SK-N-SH treated with all-trans-retinoic acid at 6 μM for 48 hours (cell line): Measurements from ENCODE around the gene CHST7.

Experiments used
- ATAC-seq: fragments of 200-7000 bp; cut with Tn5 transposase; 3 replicates; pipeline ENCODE4 v1.9.1; 2020; ENCODE audit warnings: mild to moderate bottlenecking, moderate library complexity
- BACH2 ChIP-seq: fragments of 250-450 bp; sonication (Bioruptor Pico); IDR thresholded peaks from 2 replicates; pipeline ENCODE4 v1.9.0; 2021; ENCODE audit warnings: mild to moderate bottlenecking, borderline replicate concordance
- CREB5 ChIP-seq: fragments of 250-450 bp; sonication (Bioruptor Pico); IDR thresholded peaks from 2 replicates; pipeline ENCODE4 v1.5.1; 2020; ENCODE audit warnings: low read depth, mild to moderate bottlenecking, moderate library complexity
- CSDC2 ChIP-seq: fragments of 250-450 bp; sonication (Bioruptor Pico); IDR thresholded peaks from 2 replicates; pipeline ENCODE4 v1.5.0; 2020; ENCODE audit warnings: mild to moderate bottlenecking, moderate library complexity
- ESRRG ChIP-seq: fragments of 250-450 bp; sonication (Bioruptor Pico); IDR thresholded peaks from 2 replicates; pipeline ENCODE4 v1.6.1; 2021; ENCODE audit warnings: mild to moderate bottlenecking
- GLIS3 ChIP-seq: fragments of 250-450 bp; sonication (Bioruptor Pico); IDR thresholded peaks from 2 replicates; pipeline ENCODE4 v1.5.0; 2020; ENCODE audit warnings: mild to moderate bottlenecking, moderate library complexity
- ISL1 ChIP-seq: fragments of 250-450 bp; sonication (Bioruptor Pico); IDR thresholded peaks from 2 replicates; pipeline ENCODE4 v2.1.2; 2022; ENCODE audit warnings: mild to moderate bottlenecking, moderate library complexity
- OSR1 ChIP-seq: fragments of 250-450 bp; sonication (Bioruptor Pico); IDR thresholded peaks from 2 replicates; pipeline ENCODE4 v1.8.0; 2022; ENCODE audit warnings: moderate library complexity, mild to moderate bottlenecking, inconsistent platforms
- RARB ChIP-seq: fragments of 250-450 bp; sonication (Bioruptor Pico); IDR thresholded peaks from 2 replicates; pipeline ENCODE4 v1.8.0; 2021; ENCODE audit warnings: mild to moderate bottlenecking, moderate library complexity
- SNAI2 ChIP-seq: fragments of 250-450 bp; sonication (Bioruptor Pico); IDR thresholded peaks from 2 replicates; pipeline ENCODE4 v1.5.0; 2020; ENCODE audit warnings: mild to moderate bottlenecking, moderate library complexity
- TCF4 ChIP-seq: fragments of 250-450 bp; sonication (Bioruptor Pico); IDR thresholded peaks from 2 replicates; pipeline ENCODE4 v1.8.0; 2021; ENCODE audit warnings: mild to moderate bottlenecking, moderate library complexity, borderline replicate concordance
- TOX ChIP-seq: fragments of 250-450 bp; sonication (Bioruptor Pico); IDR thresholded peaks from 2 replicates; pipeline ENCODE4 v1.8.0; 2021; ENCODE audit warnings: mild to moderate bottlenecking, moderate library complexity, borderline replicate concordance
- TSHZ2 ChIP-seq: fragments of 250-450 bp; sonication (Bioruptor Pico); IDR thresholded peaks from 2 replicates; pipeline ENCODE4 v1.5.0; 2020; ENCODE audit warnings: mild to moderate bottlenecking, moderate library complexity
- ZFP30 ChIP-seq: fragments of 450-650 bp; formaldehyde crosslinking; IDR thresholded peaks from 2 replicates; pipeline ENCODE4 v1.5.0; 2022; ENCODE audit warnings: mild to moderate bottlenecking, moderate library complexity
- ZNF70 ChIP-seq: fragments of 450-650 bp; formaldehyde crosslinking; IDR thresholded peaks from 2 replicates; pipeline ENCODE4 v1.5.0; 2020; ENCODE audit warnings: mild to moderate bottlenecking, moderate library complexity
- ZNF8 ChIP-seq: fragments of 450-650 bp; formaldehyde crosslinking; IDR thresholded peaks from 2 replicates; pipeline ENCODE4 v1.5.0; 2020; ENCODE audit warnings: mild to moderate bottlenecking, moderate library complexity
- TF ChIP-seq, protein P1 (sequence below): fragments of 250-450 bp; sonication (Bioruptor Pico); IDR thresholded peaks from 2 replicates; pipeline ENCODE4 v1.5.1; 2021; ENCODE audit warnings: mild to moderate bottlenecking, moderate library complexity
- TF ChIP-seq, protein P2 (sequence below): fragments of 250-450 bp; sonication (Bioruptor Pico); IDR thresholded peaks from 2 replicates; pipeline ENCODE4 v1.8.0; 2020; ENCODE audit warnings: mild to moderate bottlenecking, moderate library complexity, borderline replicate concordance

Gene CHST7

GRCh38 chrX:46636223-46636622 lies 62.7 kb downstream of the CHST7 start:
- ATAC-seq, result no peak
- TF ChIP-seq BACH2 (CRISPR knock-in tag) (no peak), CREB5 (CRISPR knock-in tag) (no peak), SNAI2 (CRISPR knock-in tag) (no peak), ZFP30 (no peak), ESRRG (CRISPR knock-in tag) (no peak), RARB (CRISPR knock-in tag) (no peak), ZNF8 (CRISPR knock-in tag) (no peak), GLIS3 (CRISPR knock-in tag) (no peak), ZNF70 (CRISPR knock-in tag) (no peak), OSR1 (CRISPR knock-in tag) (no peak), CSDC2 (CRISPR knock-in tag) (no peak)
- TF ChIP-seq, protein P1, sequence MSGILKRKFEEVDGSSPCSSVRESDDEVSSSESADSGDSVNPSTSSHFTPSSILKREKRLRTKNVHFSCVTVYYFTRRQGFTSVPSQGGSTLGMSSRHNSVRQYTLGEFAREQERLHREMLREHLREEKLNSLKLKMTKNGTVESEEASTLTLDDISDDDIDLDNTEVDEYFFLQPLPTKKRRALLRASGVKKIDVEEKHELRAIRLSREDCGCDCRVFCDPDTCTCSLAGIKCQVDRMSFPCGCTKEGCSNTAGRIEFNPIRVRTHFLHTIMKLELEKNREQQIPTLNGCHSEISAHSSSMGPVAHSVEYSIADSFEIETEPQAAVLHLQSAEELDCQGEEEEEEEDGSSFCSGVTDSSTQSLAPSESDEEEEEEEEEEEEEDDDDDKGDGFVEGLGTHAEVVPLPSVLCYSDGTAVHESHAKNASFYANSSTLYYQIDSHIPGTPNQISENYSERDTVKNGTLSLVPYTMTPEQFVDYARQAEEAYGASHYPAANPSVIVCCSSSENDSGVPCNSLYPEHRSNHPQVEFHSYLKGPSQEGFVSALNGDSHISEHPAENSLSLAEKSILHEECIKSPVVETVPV (CRISPR knock-in tag), result no peak

DNA sequence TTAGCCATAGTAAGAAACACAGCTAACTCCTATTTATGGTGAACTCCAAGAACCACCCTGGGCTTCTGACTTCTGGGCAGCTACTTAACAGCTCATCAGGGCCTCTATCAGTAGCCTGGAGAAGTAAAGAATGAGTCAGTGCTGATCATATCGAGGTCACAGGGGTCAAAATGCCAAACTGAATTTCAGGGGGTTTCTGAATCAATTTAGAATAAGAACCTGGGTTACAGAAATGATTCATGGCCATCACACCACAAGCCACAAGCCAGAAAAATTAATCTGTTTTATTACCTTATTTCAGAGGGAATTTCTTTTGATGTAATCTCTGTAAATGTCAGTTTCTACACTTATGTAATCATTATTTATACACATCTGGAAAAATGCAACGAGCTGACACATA lies 64.4 kb downstream of the CHST7 start:
- ATAC-seq, result peak; percentile 38; the same call in 1 of the 3 replicates
- no peak for TF ChIP-seq TCF4 (CRISPR knock-in tag)
- 0 out of 2 replicates have a peak, but pooled peaks have one; percentile 16 for TF ChIP-seq ISL1 (CRISPR knock-in tag)

DNA sequence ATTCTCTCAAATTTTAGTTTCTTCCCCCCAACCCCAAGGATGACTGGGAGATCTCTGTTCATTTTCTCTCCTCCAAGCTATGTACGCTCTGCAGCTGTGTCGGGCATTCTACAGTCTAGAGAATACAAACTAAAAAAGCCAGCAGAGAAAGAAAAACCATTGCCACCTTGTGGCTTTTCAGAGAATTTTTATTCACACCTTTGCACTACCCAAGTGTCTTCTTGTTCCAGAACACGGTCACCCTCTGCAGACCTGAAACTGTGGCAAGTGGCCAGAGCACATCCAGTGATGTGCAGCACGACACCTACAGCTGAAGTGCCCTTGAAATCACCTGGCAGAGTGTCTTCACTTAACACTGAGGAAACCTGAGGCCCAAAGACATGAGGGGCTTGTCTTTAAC lies 68.6 kb downstream of the CHST7 start:
- peak; percentile 87 for ATAC-seq
- no peak for TF ChIP-seq TSHZ2 (CRISPR knock-in tag)
- no peak for TF ChIP-seq ZFP30

DNA sequence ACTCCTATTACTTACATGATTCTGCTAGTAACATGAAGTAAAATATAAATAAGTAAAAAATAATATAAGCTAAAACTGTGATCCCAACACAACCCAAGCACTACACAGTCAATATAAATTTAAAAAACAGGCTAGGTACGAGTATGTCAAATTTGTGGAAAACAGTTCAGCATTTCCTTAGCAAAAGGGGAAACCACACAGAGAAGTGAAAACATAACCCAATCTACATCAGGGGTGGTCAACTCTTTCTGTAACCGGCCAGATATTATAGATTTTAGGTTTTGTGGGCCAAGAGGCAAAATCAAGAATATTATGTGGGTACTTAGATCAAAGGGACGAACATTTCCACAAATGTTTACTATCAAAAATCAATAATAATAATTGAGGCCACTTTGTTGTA lies 70.1 kb downstream of the CHST7 start:
- ATAC-seq, result no peak
- no peak for TF ChIP-seq BACH2 (CRISPR knock-in tag)
- TF ChIP-seq, protein P2, sequence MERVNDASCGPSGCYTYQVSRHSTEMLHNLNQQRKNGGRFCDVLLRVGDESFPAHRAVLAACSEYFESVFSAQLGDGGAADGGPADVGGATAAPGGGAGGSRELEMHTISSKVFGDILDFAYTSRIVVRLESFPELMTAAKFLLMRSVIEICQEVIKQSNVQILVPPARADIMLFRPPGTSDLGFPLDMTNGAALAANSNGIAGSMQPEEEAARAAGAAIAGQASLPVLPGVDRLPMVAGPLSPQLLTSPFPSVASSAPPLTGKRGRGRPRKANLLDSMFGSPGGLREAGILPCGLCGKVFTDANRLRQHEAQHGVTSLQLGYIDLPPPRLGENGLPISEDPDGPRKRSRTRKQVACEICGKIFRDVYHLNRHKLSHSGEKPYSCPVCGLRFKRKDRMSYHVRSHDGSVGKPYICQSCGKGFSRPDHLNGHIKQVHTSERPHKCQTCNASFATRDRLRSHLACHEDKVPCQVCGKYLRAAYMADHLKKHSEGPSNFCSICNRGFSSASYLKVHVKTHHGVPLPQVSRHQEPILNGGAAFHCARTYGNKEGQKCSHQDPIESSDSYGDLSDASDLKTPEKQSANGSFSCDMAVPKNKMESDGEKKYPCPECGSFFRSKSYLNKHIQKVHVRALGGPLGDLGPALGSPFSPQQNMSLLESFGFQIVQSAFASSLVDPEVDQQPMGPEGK (CRISPR knock-in tag), result no peak
- TF ChIP-seq TSHZ2 (CRISPR knock-in tag), result no peak
- no peak for TF ChIP-seq TOX (CRISPR knock-in tag)
- TF ChIP-seq SNAI2 (CRISPR knock-in tag), result no peak
- TF ChIP-seq TCF4 (CRISPR knock-in tag), result no peak
